Fibroblast of peridontal ligament (primary cell): ENCODE data around the gene FAM186B.

ENCODE experiments used
- DNase-seq: peaks from one replicate; pipeline ENCODE4 v3.0.0-alpha.2; 2010; ENCODE audit errors: extremely low read depth

FAM186B gene

DNA sequence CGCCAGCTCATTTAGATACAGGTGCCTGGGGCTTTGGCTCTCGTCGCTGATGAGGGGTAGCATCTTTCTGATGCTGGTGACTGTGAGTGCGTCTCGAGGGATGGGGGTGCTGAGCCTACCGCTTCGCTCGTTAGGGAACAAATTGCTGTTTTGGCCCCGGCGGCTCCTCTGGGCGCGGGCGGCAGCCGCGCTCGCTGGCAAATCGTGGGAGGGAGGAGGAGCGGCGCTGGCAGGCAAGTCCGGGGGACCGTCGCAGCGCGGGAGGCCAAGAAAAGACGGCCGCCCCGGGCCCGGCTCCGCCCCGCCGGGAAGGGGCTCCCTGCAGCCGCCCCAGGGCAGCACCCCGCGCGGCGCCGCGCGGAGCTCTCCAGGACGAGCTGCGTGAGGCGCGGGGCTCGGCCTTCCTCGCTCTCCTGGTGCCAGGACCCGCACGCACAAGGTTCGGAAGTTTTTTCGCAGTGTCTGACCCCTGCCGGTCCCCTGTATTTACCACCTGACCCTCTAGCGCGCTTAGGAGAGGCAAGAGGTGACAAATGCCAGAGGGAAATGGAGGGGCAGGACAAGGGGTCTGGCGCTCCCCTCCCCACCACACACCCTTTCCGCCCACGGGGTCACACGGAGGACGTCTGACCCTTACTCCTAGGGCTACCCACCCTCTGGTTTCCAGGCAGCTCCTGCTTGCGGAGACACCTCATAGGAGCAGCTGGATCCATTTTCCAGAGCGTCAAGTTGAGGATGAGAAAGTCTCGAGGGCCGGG is 67.5 kb downstream of the FAM186B start:
- no peak for DNase-seq
